ENCODE results near the gene TMEM132C.
A peak's percentile ranks its signal among the peaks of the same experiment; 100 is the strongest.

- no peak for TF ChIP-seq CTCF (IDR thresholded peaks at IDR 0.05)
- no peak for TF ChIP-seq POLR2A (IDR thresholded peaks at IDR 0.05)
- TF ChIP-seq POLR2AphosphoS5 (IDR thresholded peaks at IDR 0.05): peak in 1 of 4 donors; percentile 59
Observed at GRCh38 chr12:128734371-128734770, 467.4 kb downstream of the TMEM132C start.

Data from sigmoid colon (tissue), 4 donors.